Endothelial cell of umbilical vein (primary cell): ENCODE results near the gene TBC1D10A. TPM values are rescaled to one million over a fixed set of nuclear protein-coding genes. Genes with fewer than 3 reads are reported as not detected.

ENCODE experiments used
- BruUV-seq: library from RNA; stranded (reverse); fragments of 400-500 nt; replicated peaks from 2 replicates; lab custom pipeline; 2021; lab: Mats Ljungman, UMichigan
- CTCF ChIA-PET: fragments of 300-600, 350-600 bp; sonication (Branson Sonifier 250); formaldehyde crosslinking; loops from one replicate; lab custom pipeline; 2021; ENCODE audit warnings: antibody characterized with exemption, inconsistent platforms; lab: Charles Lee
- POLR2A ChIA-PET: fragments of 300-600, 350-600 bp; sonication (Branson Sonifier 250); formaldehyde crosslinking; loops from one replicate; lab custom pipeline; 2021; ENCODE audit warnings: antibody characterized with exemption, inconsistent platforms; lab: Charles Lee
- DNase-seq: peaks from one replicate; pipeline ENCODE4 v3.0.0-alpha.2; 2011; ENCODE audit warnings: low read depth, low spot score
- FAIRE-seq: peaks from 2 replicates; lab custom pipeline; 2011; peaks lifted over from hg19 to GRCh38; lab: Jason Lieb, UNC
- H2AFZ ChIP-seq: 2 replicates; pipeline ENCODE4 v1.6.0; 2012; ENCODE audit warnings: low read depth, low read length, control low read depth, inconsistent platforms
- H3K27ac ChIP-seq: 2 replicates; pipeline ENCODE4 v1.5.1; 2011; ENCODE audit warnings: low read depth, mild to moderate bottlenecking, control low read depth, low read length, moderate library complexity; ENCODE audit not compliant: insufficient read depth
- H3K27me3 ChIP-seq, 2 experiments: 2 replicates each; pipeline versions ENCODE4 v1.6.0 to v1.6.1; 2011; ENCODE audit warnings: low read length in 2 of 2, mixed read lengths in 1 of 2; ENCODE audit not compliant: control insufficient read depth in 2 of 2, insufficient read depth in 2 of 2
- H3K36me3 ChIP-seq, 2 experiments: 2 replicates in 1 of 2; 3 replicates in 1 of 2; pipeline ENCODE4 v1.5.1; 2011; ENCODE audit warnings: low read length in 2 of 2, mild to moderate bottlenecking in 1 of 2, moderate library complexity in 1 of 2; ENCODE audit not compliant: control insufficient read depth in 2 of 2, insufficient read depth in 2 of 2; ENCODE audit errors: extremely low read depth in 1 of 2
- H3K4me1 ChIP-seq: 3 replicates; pipeline ENCODE4 v1.5.1; 2011; ENCODE audit warnings: mild to moderate bottlenecking, low read length; ENCODE audit not compliant: control insufficient read depth, insufficient read depth; ENCODE audit errors: extremely low read depth
- H3K4me2 ChIP-seq: 2 replicates; pipeline ENCODE4 v1.6.1; 2011; ENCODE audit warnings: low read length, control low read depth, mixed read lengths; ENCODE audit not compliant: insufficient read depth
- H3K4me3 ChIP-seq, 3 experiments: fragments of 200-600 bp in 1 of 3; sonication (generic), shearing (Covaris generic) in 1 of 3; replicated peaks in 1 of 3; 2 replicates each; pipeline ENCODE4 v1.5.1; 2011 to 2016; ENCODE audit warnings: control low read depth in 3 of 3, low read length in 3 of 3, mild to moderate bottlenecking in 2 of 3, inconsistent platforms in 1 of 3, low read depth in 1 of 3, moderate library complexity in 1 of 3; ENCODE audit not compliant: insufficient read depth in 1 of 3
- H3K79me2 ChIP-seq: 2 replicates; pipeline ENCODE4 v1.6.0; 2012; ENCODE audit warnings: low read length, inconsistent platforms; ENCODE audit not compliant: control insufficient read depth, insufficient read depth
- H3K9ac ChIP-seq: replicated peaks from 2 replicates; pipeline ENCODE3; 2011; ENCODE audit warnings: low read length, control low read depth; ENCODE audit not compliant: insufficient read depth; ENCODE audit errors: extremely low read depth
- H3K9me1 ChIP-seq: replicated peaks from 3 replicates; pipeline ENCODE4 v1.6.0; 2011; ENCODE audit warnings: mild to moderate bottlenecking, low read length; ENCODE audit not compliant: control insufficient read depth, insufficient read depth; ENCODE audit errors: extremely low read depth
- H3K9me3 ChIP-seq: replicated peaks from 2 replicates; pipeline ENCODE4 v1.5.1; 2012; ENCODE audit warnings: low read length, inconsistent platforms; ENCODE audit not compliant: control insufficient read depth, insufficient read depth
- H4K20me1 ChIP-seq: replicated peaks from 2 replicates; pipeline ENCODE3; 2011; ENCODE audit warnings: mild to moderate bottlenecking, low read length; ENCODE audit not compliant: control insufficient read depth, insufficient read depth; ENCODE audit errors: extremely low read depth
- EZH2 ChIP-seq: IDR thresholded peaks from 2 replicates; pipeline ENCODE4 v1.6.1; 2012; ENCODE audit warnings: borderline replicate concordance, low read depth, mild to moderate bottlenecking, moderate library complexity, low read length, inconsistent platforms; ENCODE audit not compliant: severe bottlenecking
- FOS ChIP-seq: IDR thresholded peaks from 2 replicates; pipeline ENCODE4 v1.6.1; 2011; ENCODE audit warnings: mild to moderate bottlenecking, low read length, moderate library complexity, borderline replicate concordance; ENCODE audit not compliant: insufficient read depth
- GATA2 ChIP-seq: IDR thresholded peaks from 2 replicates; pipeline ENCODE4 v1.7.0; 2011; ENCODE audit warnings: low read depth, mild to moderate bottlenecking, moderate library complexity, mixed read lengths, low read length; ENCODE audit not compliant: insufficient read length, insufficient read depth
- JUN ChIP-seq: IDR thresholded peaks from 2 replicates; pipeline ENCODE4 v1.6.1; 2011; ENCODE audit warnings: borderline replicate concordance, low read depth; ENCODE audit not compliant: insufficient read length, insufficient read depth
- MYC ChIP-seq: IDR thresholded peaks from one replicate; pipeline ENCODE4 v1.6.1; 2011; ENCODE audit warnings: mild to moderate bottlenecking, low read depth, low read length
- POLR2A ChIP-seq: IDR thresholded peaks from 2 replicates; pipeline ENCODE4 v1.6.1; 2012; ENCODE audit warnings: low read depth, mild to moderate bottlenecking, control low read depth, low read length
- POLR2AphosphoS5 ChIP-seq: IDR thresholded peaks from 2 replicates; pipeline ENCODE4 v1.6.1; 2012; ENCODE audit warnings: low read depth, mild to moderate bottlenecking, control low read depth, low read length, moderate library complexity; ENCODE audit not compliant: insufficient read depth
- dilution Hi-C: fragments of 300-500 bp; cut with MboI; formaldehyde crosslinking; loops from one replicate; pipeline ENCODE4 v1.15.0; 2019; ENCODE audit warnings: low sequenced_read_pairs; ENCODE audit not compliant: extremely low pct_ligation_motif_present
- intact Hi-C: fragments of 100-400 bp; cut with micrococcal nuclease; formaldehyde crosslinking; loops from one replicate; pipeline ENCODE4 v1.10.0; 2022
- polyA plus RNA-seq, 4 experiments: library from polyadenylated mRNA; depleted of rRNA in 3 of 4; stranded (reverse) in 3 of 4; unstranded in 1 of 4; fragments of >200 nt; gene quantifications; 2 replicates each; pipeline versions ENCODE4 v1.2.1 to v1.2.3, GENCODE V29; 2011 to 2012; ENCODE audit warnings: missing spikeins in 1 of 4
- total RNA-seq: library from RNA; stranded (reverse); gene quantifications from 2 replicates; pipeline ENCODE4 v1.2.3, GENCODE V29; 2021
- TF ChIP-seq, protein P1 (sequence below): IDR thresholded peaks from 2 replicates; pipeline ENCODE4 v1.6.1; 2011; ENCODE audit not compliant: insufficient read depth, insufficient read length
- TF ChIP-seq, protein P2 (sequence below), 2 donors: IDR thresholded peaks; 1 replicate in 1 of 2; 2 replicates in 1 of 2; pipeline ENCODE4 v1.5.1; 2011; ENCODE audit warnings: low read length in 2 of 2, mild to moderate bottlenecking in 2 of 2, moderate library complexity in 2 of 2, control low read depth in 1 of 2, inconsistent platforms in 1 of 2, low read depth in 1 of 2; ENCODE audit not compliant: insufficient read depth in 1 of 2; ENCODE audit errors: extremely low read depth in 1 of 2

Gene TBC1D10A
- total and polyA plus RNA-seq, 2 donors (not counting 3 experiments of a cell fraction or from before 2014, with no cell fraction given): 10.0 to 11.9 TPM

DNA sequence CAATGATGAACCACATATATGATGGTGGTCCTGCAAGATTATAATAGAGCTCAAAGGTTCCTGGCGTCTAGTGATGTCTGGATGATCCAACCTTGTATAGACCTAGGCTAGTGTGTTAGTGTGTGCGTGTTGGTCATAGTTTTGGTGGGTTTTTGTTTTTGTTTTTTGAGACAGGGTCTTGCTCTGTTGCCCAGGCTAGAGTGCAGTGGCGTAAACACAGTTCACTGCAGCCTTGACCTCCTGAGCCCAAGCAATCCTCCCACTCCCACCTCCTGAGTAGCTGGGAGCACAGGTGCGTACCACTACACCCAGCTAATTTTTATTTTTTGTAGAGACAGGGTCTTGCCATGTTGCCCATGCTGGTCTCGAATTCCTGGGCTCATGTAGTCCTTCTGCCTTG is 46.8 kb downstream of the TBC1D10A start:
- Histone ChIP-seq H3K36me3 (no peaks in the 10 kb centered on the region), H3K9me1 (no peaks in the 10 kb centered on the region), H3K4me2 (no peak overlapping the region), H3K79me2 (no peaks in the 10 kb centered on the region), H3K9ac (no peak overlapping the region), H3K4me3 (no peak overlapping the region), H3K4me1 (peaks cover 16% of the 10 kb centered on the region), H2AFZ (no peak overlapping the region), H3K27me3 (no peaks in the 10 kb centered on the region), H4K20me1 (no peaks in the 10 kb centered on the region), H3K27ac (no peak overlapping the region), H3K9me3 (no peaks in the 10 kb centered on the region)
- CTCF ChIA-PET: interaction anchor here (1.2 to 3.9 kb wide), 6 partner anchors 8 to 107 kb away, joined by 3 to 61 read pairs (median 6); partner anchors contain the start of genes CASTOR1 and RNF215
- no peak for FAIRE-seq
- no TSS peak for BruUV-seq
- dilution Hi-C loops (no loop called here), intact Hi-C loops (no loop called here)
- TF ChIP-seq FOS (no peak), MYC (no peak), POLR2AphosphoS5 (no peak), JUN (no peak), GATA2 (no peak), EZH2 (no peak), POLR2A (no peak)
- TF ChIP-seq, protein P1, sequence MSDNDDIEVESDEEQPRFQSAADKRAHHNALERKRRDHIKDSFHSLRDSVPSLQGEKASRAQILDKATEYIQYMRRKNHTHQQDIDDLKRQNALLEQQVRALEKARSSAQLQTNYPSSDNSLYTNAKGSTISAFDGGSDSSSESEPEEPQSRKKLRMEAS: no peak
- TF ChIP-seq, protein P2, sequence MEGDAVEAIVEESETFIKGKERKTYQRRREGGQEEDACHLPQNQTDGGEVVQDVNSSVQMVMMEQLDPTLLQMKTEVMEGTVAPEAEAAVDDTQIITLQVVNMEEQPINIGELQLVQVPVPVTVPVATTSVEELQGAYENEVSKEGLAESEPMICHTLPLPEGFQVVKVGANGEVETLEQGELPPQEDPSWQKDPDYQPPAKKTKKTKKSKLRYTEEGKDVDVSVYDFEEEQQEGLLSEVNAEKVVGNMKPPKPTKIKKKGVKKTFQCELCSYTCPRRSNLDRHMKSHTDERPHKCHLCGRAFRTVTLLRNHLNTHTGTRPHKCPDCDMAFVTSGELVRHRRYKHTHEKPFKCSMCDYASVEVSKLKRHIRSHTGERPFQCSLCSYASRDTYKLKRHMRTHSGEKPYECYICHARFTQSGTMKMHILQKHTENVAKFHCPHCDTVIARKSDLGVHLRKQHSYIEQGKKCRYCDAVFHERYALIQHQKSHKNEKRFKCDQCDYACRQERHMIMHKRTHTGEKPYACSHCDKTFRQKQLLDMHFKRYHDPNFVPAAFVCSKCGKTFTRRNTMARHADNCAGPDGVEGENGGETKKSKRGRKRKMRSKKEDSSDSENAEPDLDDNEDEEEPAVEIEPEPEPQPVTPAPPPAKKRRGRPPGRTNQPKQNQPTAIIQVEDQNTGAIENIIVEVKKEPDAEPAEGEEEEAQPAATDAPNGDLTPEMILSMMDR (IDR thresholded peaks at IDR 0.05; ENCODE audit: extremely low read depth in 1 of 2, insufficient read depth in 1 of 2, low read depth in 1 of 2, low read length in 2 of 2): no peak
- DNase-seq: no peak
- POLR2A ChIA-PET: no interaction called here
